ENCODE measurements around the gene HOXD11. TPM values are rescaled to one million over a fixed set of nuclear protein-coding genes. Genes with fewer than 3 reads are reported as not detected.

HOXD11 gene
- total RNA-seq, 4 donors from 2014 or later, result not detected

DNA sequence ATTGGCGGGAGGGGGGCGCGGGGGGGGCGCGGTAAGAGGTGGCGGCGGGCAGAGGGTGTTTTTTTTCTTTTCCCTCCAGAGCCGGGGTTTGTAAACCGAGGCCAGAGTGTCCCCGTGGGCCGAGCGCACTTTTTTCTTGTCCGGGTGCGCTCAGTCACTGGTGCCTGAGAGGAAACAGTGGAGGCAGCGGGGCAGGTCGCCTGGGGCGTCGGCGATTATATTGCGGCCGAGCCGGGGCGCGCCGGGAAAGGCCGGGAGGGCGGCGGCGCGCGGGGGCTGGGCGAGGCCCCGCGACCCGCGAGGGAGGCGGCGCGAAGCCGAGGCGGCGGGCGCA lies 22.7 kb downstream of the HOXD11 start:
- Histone ChIP-seq H3K9me3 (no peaks in the 10 kb centered on the region), H3K27me3 (peaks cover 68% of the 10 kb centered on the region), H3K4me3 (replicated peaks in 1 of 3) (peak overlapping the region in 1 of 3 donors; percentile 19), H3K27ac (peak overlapping the region in 2 of 3 donors; percentile 4 to 36), H3K36me3 (no peaks in the 10 kb centered on the region), H3K4me1 (peaks cover 5 to 14% of the 10 kb centered on the region in 2 donors)
- WGBS, 2 donors, result 0 to 14% methylated on average over 11 to 13 of the region's 43 CpGs
- intact Hi-C loops (cut with DNase I), result loop anchor here (5.0 to 10.0 kb wide), 3 partner anchors 428 to 1015 kb away; no protein-coding TSS in a partner anchor
- DNase-seq, result no peak
- no peak for TF ChIP-seq POLR2A (IDR thresholded peaks at IDR 0.05)
- TF ChIP-seq, protein P1, sequence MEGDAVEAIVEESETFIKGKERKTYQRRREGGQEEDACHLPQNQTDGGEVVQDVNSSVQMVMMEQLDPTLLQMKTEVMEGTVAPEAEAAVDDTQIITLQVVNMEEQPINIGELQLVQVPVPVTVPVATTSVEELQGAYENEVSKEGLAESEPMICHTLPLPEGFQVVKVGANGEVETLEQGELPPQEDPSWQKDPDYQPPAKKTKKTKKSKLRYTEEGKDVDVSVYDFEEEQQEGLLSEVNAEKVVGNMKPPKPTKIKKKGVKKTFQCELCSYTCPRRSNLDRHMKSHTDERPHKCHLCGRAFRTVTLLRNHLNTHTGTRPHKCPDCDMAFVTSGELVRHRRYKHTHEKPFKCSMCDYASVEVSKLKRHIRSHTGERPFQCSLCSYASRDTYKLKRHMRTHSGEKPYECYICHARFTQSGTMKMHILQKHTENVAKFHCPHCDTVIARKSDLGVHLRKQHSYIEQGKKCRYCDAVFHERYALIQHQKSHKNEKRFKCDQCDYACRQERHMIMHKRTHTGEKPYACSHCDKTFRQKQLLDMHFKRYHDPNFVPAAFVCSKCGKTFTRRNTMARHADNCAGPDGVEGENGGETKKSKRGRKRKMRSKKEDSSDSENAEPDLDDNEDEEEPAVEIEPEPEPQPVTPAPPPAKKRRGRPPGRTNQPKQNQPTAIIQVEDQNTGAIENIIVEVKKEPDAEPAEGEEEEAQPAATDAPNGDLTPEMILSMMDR (IDR thresholded peaks at IDR 0.05), result no peak

DNA sequence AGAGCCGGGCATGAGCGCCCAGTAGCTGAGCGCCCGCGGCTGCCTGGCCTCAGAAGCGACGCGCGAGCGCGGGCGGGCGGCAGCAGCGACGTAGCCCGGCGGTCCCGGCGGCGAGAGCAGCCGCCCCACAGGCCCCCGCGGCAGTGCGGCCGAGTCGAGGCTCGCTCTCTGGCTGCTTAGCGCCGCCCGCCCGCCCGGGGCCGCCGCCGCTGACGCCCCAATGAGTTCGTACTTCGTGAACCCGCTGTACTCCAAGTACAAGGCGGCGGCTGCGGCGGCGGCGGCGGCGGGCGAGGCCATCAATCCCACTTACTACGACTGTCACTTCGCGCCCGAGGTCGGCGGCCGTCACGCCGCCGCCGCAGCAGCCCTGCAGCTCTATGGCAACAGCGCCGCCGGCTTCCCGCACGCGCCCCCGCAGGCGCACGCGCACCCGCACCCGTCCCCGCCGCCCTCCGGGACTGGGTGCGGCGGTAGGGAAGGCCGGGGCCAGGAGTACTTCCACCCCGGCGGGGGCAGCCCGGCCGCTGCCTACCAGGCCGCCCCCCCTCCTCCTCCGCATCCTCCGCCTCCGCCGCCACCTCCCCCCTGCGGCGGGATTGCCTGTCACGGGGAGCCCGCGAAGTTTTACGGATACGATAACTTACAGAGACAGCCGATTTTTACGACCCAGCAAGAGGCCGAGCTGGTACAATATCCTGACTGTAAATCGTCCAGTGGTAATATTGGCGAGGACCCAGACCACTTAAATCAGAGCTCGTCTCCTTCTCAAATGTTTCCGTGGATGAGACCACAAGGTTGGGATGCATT lies 23.3 kb downstream of the HOXD11 start:
- H3K36me3 ChIP-seq, result no peaks in the 10 kb centered on the region
- DNase-seq, result no peak
- H3K4me3 ChIP-seq (replicated peaks in 1 of 3), result peak overlapping the region in 1 of 3 donors; percentile 23
- H3K4me1 ChIP-seq, result peaks cover 5 to 14% of the 10 kb centered on the region in 2 donors
- peaks cover 67% of the 10 kb centered on the region for H3K27me3 ChIP-seq
- no peak for TF ChIP-seq POLR2A (IDR thresholded peaks at IDR 0.05)
- TF ChIP-seq, protein P1 (IDR thresholded peaks at IDR 0.05), result no peak
- no peaks in the 10 kb centered on the region for H3K9me3 ChIP-seq
- intact Hi-C loops (cut with DNase I), result no loop called here
- 3 to 8% methylated on average over 21 to 60 of the region's 100 CpGs for WGBS, 2 donors
- peak overlapping the region; percentile 12 to 54 (median 50) for H3K27ac ChIP-seq

DNA sequence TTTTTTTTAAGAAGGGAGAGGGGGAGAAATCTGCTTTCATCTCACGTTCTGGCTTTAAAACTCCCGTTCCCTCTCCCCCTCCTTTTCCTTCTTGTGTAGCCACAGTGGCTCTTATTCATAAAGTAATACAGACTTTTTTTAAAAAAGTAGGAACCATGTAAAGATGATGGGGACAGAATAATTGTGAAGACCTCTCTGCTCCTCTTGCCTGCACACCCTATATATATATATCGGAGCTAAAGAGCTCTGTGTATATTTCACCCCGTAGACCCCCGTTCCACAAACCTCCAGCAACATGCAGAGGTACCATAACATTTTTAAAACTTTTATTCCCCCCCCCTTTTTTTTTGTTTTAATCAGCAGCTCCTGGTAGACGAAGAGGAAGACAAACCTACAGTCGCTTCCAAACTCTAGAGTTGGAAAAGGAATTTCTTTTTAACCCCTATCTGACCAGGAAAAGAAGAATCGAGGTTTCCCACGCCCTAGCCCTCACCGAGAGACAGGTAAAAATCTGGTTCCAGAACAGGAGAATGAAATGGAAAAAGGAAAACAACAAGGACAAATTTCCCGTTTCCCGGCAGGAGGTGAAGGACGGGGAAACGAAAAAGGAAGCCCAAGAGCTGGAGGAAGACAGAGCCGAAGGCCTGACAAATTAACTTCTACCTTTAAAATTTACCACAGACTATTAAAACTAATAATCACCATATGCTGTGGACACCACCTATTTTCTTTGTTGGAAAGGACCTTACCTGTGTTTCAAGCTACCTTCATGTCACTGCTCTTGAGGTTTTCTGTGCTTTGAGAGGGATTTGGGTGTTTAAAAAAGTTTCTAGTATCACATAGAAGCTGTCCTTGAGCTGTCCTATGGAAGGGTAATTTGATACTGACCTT lies 24.1 kb downstream of the HOXD11 start:
- DNase-seq, result no peak
- TF ChIP-seq, protein P1 (IDR thresholded peaks at IDR 0.05), result no peak
- no peak for TF ChIP-seq POLR2A (IDR thresholded peaks at IDR 0.05)
- H3K9me3 ChIP-seq, result no peaks in the 10 kb centered on the region
- H3K27ac ChIP-seq, result peak overlapping the region in 2 of 3 donors; percentile 50 to 54
- H3K36me3 ChIP-seq, result no peaks in the 10 kb centered on the region
- peak overlapping the region in 1 of 3 donors; percentile 23 for H3K4me3 ChIP-seq (replicated peaks in 1 of 3)
- WGBS, 2 donors, result 13 to 17% methylated on average over 15 of the region's 15 CpGs
- H3K27me3 ChIP-seq, result peaks cover 65% of the 10 kb centered on the region
- intact Hi-C loops (cut with DNase I), result no loop called here
- peaks cover 5 to 14% of the 10 kb centered on the region in 2 donors for H3K4me1 ChIP-seq

DNA sequence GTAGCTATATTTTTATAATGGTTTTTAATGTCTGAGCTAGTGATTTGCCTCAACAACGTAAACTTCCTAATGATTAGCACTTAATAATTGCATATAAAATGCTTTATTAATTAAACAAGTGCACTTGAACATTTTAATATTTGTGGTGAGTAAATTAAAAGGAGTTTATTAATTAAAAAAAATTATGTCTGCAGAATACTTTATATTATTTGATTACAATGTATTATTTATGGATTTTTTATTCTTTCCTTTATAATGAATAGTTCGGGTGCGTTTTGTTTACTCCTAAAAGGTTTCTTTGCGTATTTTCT lies 24.7 kb downstream of the HOXD11 start:
- DNase-seq, result no peak
- H3K4me1 ChIP-seq, result peaks cover 5 to 20% of the 10 kb centered on the region in 2 donors
- no peaks in the 10 kb centered on the region for H3K36me3 ChIP-seq
- intact Hi-C loops (cut with DNase I), result no loop called here
- peaks cover 71% of the 10 kb centered on the region for H3K27me3 ChIP-seq
- H3K9me3 ChIP-seq, result no peaks in the 10 kb centered on the region
- peak overlapping the region in 1 of 3 donors; percentile 6 for H3K27ac ChIP-seq
- TF ChIP-seq, protein P1 (IDR thresholded peaks at IDR 0.05), result no peak
- TF ChIP-seq POLR2A (IDR thresholded peaks at IDR 0.05), result no peak
- H3K4me3 ChIP-seq (replicated peaks in 1 of 3), result no peak overlapping the region
- WGBS, 2 donors, result 24 to 33% methylated on average over 4 of the region's 4 CpGs
